Heart left ventricle (tissue), 13 donors: Measurements from ENCODE around the gene CFAP99.

ENCODE experiments used
- POLR2A ChIP-seq, 2 donors: fragments of 450-650 bp; IDR thresholded peaks; one replicate each; pipeline ENCODE4 v1.6.1; 2017; ENCODE audit warnings: antibody characterized with exemption in 2 of 2, mild to moderate bottlenecking in 2 of 2, moderate library complexity in 2 of 2
- TF ChIP-seq, protein P1 (sequence below), 12 donors: fragments of 200-600 bp; sonication (generic) in 4 of 12; IDR thresholded peaks; one replicate each; pipeline versions ENCODE4 v1.5.0 to v1.8.0; 2018 to 2022; ENCODE audit warnings: antibody characterized with exemption in 12 of 12, mild to moderate bottlenecking in 5 of 12
- donor health status: ischemic (EF 13 %, LVEDD 7.1; RV severe dilation, severe dysfunction).
- donor health status: DM: no; HTN: yes; CAD: no.
- donor health status: DM: no; HTN: no; CAD: no.
- donor health status: ischemic (EF 25% LVEDD 6.9; RV normal size, moderate dysfunction).
- donor health status: ischemic (EF 25% LVEDD 5.7; RV mildly dilated, moderate dysfunction).
- donor health status: ischemic (EF 35%, LVEDD 5.7; RV mildly dilated, moderate dysfunction).
- donor health status: nonischemic (EF 11% LVEDD 7.7; RV severe dilation, severe dysfunction).
- donor health status: DM: yes; HTN: yes; CAD: no.
- donor health status: PGD.
- donor health status: ischemic (EF 29% LVEDD 5.4; RV normal size, mild dysfunction).
- donor health status: nonischemic (EF 23%, LVEDD 6.1; RV moderate dilation, normal function).

DNA sequence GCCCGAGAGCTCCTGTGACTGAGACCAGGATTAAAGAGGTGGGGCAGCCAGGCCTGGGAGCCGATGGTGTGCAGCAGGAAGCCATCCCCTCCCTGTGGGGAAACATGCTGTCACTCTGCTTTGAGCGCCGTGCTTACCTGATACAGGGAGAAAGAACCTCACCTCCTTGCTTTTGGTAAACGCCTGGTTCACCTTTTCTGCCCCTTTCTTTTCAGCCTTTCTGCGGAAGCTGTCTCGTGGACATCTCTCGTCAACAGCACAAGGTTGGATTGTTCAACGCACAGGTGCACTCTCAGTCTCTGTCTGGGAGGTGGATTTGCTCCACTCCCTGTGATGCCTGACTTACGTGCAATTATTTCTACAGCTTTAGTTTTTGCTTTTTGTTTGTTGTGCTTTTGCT, 12.3 kb upstream of the CFAP99 start:
- TF ChIP-seq, protein P1, sequence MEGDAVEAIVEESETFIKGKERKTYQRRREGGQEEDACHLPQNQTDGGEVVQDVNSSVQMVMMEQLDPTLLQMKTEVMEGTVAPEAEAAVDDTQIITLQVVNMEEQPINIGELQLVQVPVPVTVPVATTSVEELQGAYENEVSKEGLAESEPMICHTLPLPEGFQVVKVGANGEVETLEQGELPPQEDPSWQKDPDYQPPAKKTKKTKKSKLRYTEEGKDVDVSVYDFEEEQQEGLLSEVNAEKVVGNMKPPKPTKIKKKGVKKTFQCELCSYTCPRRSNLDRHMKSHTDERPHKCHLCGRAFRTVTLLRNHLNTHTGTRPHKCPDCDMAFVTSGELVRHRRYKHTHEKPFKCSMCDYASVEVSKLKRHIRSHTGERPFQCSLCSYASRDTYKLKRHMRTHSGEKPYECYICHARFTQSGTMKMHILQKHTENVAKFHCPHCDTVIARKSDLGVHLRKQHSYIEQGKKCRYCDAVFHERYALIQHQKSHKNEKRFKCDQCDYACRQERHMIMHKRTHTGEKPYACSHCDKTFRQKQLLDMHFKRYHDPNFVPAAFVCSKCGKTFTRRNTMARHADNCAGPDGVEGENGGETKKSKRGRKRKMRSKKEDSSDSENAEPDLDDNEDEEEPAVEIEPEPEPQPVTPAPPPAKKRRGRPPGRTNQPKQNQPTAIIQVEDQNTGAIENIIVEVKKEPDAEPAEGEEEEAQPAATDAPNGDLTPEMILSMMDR (IDR thresholded peaks at IDR 0.05) = no peak
- no peak for TF ChIP-seq POLR2A (IDR thresholded peaks at IDR 0.05)
